Right lobe of liver (tissue), 4 donors: ENCODE results near the gene EPHB3.

Source experiments
- CTCF ChIP-seq, 4 donors: fragments of 200-600 bp in 3 of 4; fragments of 450-650 bp in 1 of 4; IDR thresholded peaks; one replicate each; pipeline versions ENCODE4 v1.5.1 to v1.8.0; 2016 to 2022; ENCODE audit warnings: antibody characterized with exemption in 4 of 4, mild to moderate bottlenecking in 2 of 4
- POLR2A ChIP-seq: fragments of 450-650 bp; IDR thresholded peaks from one replicate; pipeline ENCODE4 v1.6.1; 2017; ENCODE audit warnings: antibody characterized with exemption, mild to moderate bottlenecking
- donor health status: DM: no; HTN: no; CAD: no.
- donor health status: DM: no; HTN: no; CAD: no.
- donor health status: DM: no; HTN: yes; CAD: no.

GRCh38 chr3:184531626-184532280 lies 29.8 kb upstream of the EPHB3 start:
- no peak for TF ChIP-seq CTCF (IDR thresholded peaks at IDR 0.05)
- TF ChIP-seq POLR2A = no peak
